HG03575 (cell line): ENCODE results near the gene ELN.

Experiments used
- ATAC-seq: cut with Tn5 transposase; IDR thresholded peaks from one replicate; pipeline ENCODE4 v1.9.1; 2021; ENCODE audit not compliant: unreplicated experiment, insufficient number of reproducible peaks, low FRiP score; ENCODE audit errors: extremely low read depth

The ELN gene

DNA sequence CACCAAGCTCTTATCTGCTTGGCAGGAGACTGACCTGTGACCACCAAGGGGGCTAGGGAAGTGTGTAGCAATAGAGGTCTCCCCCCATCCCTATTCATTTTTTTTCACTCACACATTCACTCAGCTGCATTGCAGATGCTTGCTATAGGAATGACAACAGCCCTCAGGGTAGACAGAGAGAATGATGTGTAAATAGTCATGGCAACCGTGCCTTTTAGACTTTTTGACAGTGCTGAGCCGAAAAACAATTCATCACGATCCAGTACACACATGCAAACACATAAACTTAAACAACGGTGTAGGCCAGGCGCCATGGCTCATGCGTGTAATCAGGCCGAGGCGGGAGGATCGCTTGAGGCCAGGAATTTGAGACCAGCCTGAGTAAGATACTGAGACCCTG, 7.6 kb upstream of the ELN start:
- no peak for ATAC-seq

GRCh38 chr7:74021546-74022320, 6.2 kb upstream of the ELN start:
- ATAC-seq, result no peak

DNA sequence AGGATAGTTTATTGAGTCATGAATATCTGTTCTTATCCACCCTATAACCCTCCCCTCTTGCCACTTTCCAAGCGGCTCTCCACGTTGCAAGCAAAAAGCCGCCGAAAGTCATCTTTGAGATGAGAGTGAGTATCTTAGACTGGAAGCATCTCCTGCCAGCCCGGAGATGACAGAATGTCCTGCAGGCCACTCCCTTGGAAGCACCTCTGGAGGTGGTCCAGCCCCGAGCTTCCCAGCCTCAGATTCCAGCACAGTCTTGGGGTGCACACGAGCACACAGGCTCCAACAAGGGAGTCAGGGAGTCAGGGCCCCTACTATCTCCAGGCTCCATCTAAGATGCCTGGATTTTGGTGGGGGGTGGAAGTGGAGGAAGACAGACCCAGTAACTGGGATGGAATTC, 5.5 kb upstream of the ELN start:
- no peak for ATAC-seq

DNA sequence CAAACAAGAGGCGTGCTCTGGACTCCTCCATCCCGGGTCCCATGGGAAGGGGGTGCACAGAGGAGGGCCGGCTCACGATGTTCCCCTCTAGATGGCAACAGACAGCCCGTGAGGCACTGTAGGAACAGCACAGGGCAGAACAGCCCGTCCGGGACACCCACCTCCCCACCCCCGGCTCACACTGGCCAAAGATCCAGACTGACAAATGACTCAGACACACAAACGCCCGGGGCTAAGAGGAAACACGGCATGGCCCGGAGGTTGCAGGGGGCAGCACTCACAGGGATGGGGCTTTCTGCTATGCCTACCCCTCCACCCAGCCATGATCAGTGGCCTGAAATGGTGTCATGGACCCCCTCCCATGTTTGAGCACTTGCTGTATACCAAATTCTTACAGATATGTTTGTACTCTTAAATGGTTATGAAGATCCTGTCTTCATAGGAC, 4.9 kb upstream of the ELN start:
- no peak for ATAC-seq

GRCh38 chr7:74023786-74024185, 4.2 kb upstream of the ELN start:
- no peak for ATAC-seq

- no peak for ATAC-seq
Measured at GRCh38 chr7:74025146-74025545, 2.8 kb upstream of the ELN start.

DNA sequence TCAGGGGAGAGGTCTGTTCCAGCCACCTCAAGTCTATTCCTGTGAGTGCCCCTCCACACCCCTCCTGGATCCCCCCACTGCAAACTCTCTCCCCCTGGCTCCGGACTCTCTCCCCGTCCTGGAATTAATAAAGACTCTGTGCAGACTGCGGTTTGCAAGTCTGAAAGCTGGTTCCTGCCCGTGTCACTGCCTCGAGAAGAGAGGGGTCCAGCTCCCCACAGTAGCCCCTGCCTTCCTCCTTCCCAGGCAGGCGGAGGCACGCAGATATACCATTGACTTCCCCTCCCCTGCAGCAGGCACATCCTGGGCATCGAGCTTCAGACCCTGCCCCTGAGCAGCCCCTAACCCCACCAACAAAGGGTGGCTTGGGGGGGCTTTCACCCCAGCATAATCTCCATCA, 2.2 kb upstream of the ELN start:
- no peak for ATAC-seq

GRCh38 chr7:74026406-74026902, 1.5 kb upstream of the ELN start:
- no peak for ATAC-seq

DNA sequence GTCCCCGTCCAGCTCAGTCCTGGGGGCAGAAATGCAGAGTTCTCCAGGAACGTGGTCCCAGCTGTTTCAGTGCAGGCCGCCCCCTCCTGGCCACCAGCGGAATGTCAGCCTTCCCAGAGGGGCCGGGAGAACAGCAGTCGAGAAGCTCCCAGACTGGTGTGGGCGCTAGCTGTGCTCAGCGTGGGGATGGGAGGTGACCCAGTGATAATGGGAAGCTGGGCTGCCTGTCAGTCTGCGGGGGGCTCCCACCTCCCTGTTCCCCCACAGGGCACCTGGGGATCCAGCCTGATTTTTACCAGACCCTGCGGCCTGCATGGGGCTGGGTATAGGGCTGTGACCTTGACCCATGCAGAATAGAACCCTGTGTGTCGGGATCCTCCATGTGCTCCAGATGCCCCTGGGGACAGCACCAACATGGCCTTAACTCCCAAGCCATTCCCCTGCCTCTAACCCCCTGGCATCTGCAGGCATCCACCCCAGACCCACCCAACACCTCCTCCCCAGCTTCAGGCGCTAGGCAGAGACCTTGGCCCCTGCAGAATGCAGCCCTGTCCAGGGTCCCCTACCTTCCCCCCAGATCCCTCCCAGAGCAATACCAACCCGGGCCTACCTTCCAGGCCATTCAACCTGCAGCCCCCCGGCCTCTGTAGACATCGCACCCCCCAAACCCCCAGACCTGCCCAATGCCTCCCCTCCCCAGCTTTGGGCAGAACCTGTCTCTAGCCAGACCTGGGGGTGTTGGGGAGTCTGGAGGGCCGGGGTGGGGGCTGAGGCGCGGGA, 880 bp upstream of the ELN start:
- ATAC-seq, result no peak

- ATAC-seq, result no peak
Measured at GRCh38 chr7:74028321-74028838, 407 bp downstream of the ELN start.

GRCh38 chr7:74029089-74029785, 1.3 kb downstream of the ELN start:
- no peak for ATAC-seq

DNA sequence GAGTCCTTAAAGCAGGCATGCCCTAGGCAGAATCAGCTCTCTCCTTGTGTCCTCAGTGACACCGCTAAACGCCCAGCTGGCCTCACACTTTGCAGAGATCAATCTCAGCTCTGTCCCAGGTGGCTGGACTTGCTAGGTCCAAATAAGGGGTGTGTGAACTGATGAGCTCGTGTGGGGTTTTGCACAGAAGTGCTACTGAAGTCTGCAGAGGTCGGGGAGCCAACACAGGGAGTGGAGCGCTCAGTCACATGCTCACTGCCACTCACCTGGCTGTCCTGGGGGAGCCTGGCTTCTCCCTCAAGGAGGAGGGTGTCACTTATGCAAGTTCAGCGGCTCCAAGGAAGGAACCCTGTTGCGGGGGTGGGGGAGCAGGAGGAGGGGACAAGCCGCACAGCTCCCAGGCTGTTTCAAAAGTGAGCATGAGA, 2.0 kb downstream of the ELN start:
- no peak for ATAC-seq

- ATAC-seq, result no peak
Measured at GRCh38 chr7:74030861-74031260, 2.9 kb downstream of the ELN start.

DNA sequence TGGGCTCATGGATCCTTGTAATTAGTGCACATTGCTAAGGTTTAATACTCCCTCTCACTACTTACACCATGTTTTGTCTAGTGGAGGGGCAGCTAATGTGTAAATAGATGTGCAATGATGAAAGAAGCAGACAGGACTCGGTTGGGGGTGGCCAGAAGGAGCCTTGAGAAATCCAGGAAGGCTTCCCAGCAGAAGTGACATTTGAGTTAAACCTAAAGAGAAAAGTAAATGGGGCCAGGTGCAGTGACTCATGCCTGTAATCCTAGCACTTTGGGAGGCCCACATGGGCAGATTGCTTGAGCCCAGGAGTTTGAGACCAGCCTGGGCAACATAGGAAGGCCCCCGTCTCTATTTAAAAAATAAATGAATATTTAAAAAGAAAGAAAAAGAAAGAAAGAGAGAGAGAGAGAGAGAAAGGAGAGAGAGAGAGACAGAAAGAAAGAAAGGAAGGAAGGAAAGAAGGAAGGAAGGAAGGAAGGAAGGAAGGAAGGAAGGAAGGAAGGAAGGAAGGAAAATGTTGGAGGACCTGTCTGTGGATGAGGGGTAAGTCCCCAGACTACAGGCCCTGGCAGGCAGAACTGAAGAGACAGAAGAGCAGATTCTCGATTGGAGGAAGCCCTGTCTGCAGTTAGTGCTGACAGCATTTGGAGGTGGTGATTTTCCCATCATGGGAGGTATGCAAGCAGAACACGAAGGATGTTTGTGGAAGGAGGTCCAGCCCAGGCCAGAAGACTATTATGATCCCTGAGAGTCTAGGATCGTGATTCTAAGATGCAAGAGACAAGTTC, 3.6 kb downstream of the ELN start:
- ATAC-seq, result no peak

DNA sequence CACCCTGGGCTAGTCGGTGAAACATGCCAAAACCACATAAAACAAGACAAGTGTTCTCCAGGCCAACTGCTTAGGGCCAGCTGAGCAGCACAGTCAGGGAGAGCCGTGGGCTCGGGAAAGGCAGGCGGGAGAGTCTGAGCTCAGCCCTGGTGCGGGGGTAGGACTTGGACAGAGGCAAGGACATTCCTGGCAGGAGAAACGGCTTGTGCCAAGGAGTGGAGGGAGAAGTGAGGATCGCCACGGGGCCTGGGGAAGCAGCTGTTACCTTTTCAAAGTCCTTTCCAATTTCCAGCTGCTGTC, 4.2 kb downstream of the ELN start:
- ATAC-seq, result no peak

DNA sequence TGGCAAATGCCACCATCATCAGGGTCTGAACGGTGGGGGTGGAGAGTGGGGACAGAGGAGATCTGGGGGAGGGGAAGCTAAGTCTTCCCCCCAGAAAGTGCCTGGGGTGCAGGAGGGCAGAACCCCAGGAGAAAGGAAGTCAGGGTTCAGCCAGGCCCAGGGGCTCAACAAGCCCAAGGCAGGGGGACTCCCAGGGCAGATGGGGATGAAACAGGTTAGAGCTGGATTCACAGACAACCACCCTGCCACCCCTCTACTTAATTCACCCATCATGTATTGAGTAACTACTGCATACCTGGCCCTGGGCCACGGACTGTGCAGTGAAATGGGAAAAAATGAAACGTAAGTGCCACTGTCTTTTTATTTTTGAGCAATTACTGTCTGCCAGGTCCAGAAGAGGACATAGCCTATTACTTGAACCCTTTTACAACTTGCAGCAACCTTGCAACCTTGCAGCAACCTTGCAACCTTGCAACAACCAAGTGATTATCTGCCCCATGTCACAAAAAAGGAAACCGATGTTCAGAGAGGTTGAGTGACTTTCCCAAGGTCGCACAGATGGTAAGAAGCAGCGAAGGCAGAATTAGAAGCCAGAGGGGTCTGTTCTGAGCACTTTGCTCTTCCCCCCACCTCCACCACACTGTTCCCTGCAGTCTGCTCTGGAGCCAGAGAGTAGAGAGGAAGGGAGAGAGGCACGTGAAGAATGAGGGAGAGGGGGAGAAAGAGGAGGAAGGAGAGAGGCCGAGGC, 4.8 kb downstream of the ELN start:
- no peak for ATAC-seq

DNA sequence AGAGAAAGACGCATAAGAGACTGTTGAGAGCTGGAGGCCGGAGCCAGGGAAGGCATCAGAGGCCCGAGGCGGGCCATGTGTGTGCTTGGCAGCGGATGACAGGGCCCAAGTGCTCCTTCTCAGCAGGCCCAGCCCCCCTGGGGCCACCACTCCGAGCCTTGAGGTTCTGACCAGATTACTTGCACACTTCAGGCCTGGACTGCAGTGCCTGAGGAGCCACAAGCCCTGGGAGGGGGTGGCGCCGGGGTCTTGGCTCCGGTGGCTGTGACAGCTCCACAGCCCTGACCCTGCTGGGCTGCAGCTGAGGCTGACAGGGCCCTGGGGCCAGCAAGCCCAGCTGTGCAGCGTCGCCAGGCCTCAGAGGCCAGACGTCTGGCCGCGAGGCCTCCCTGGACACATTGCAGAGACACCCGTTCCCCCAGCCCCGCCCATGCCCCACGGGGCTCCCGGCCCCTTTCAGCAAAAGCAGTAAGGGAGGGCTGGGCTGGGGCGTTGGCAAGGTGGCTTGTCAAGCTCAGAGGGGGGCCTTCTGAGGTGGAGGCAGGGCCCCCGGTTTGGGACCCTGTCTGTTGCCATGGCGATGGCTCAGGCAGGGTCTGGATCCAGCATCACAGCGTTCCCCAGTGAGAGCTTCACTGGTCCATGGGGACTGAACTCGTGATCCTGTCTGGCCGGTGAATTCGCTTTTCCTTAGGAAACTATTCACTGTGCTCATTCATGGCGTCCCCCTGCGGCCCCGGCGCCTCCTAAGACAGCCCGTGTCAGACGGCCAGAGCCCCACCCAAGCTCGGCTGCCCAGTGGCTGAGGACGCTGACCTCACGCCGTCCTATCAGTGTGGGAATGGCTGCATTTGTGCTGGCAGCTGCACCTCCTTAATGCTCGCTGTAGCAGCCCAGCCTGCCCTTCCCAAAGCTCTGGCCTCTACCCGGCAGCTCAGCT, 5.7 kb downstream of the ELN start:
- no peak for ATAC-seq
